Ishikawa (cell line): ENCODE measurements around the gene RAMP2.

ENCODE experiments used
- CEBPB ChIP-seq: IDR thresholded peaks from 2 replicates; pipeline ENCODE4 v1.6.1; 2012
- CREB1 ChIP-seq: IDR thresholded peaks from 2 replicates; pipeline ENCODE4 v1.6.1; 2012; ENCODE audit warnings: low read depth
- EP300 ChIP-seq: IDR thresholded peaks from 2 replicates; pipeline ENCODE4 v1.6.1; 2012; ENCODE audit warnings: borderline replicate concordance
- FOXM1 ChIP-seq: IDR thresholded peaks from 2 replicates; pipeline ENCODE4 v1.6.1; 2012; ENCODE audit warnings: low read depth, borderline replicate concordance
- ZBTB7A ChIP-seq: IDR thresholded peaks from 2 replicates; pipeline ENCODE4 v1.6.1; 2012; ENCODE audit warnings: low read depth
- TF ChIP-seq, protein P1 (sequence below): IDR thresholded peaks from 2 replicates; pipeline ENCODE4 v1.6.1; 2012

DNA sequence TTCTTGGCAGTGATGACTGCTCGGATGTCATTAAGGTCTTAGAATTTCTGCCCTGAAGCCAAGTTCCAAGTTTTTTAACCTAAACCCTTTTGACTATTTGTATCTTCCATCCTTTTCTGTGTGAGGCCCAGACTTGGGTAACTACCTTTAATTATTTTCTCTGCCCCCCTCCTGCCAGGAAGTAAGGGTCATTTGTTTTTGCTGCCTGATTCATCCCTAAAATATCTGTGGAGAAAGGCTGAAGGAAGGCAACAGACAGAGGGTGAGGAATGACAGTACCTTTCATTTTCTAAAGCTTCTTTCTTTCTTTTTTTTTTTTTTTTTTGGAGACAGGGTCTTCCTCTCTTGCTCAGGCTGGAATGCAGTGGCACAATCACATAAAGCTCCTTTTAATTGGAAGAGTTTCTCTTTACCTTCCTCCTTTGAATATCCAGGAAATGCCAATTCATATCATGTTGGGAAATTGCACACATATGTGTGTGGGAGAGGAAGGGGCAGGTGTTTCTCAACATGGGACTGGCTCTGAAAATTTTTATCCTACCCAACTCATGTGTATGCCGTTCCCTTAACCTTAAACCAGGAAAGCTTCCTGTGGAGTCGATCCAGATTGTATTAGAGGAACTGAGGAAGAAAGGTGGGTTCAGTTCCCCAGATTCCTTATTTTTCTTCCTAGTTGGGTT is 13.2 kb downstream of the RAMP2 start:
- TF ChIP-seq EP300 (peak; percentile 20; the same call in 1 of the 2 replicates), CREB1 (no peak), ZBTB7A (no peak), FOXM1 (no peak), CEBPB (0 out of 2 replicates have a peak, but pooled peaks have one; percentile 1)
- TF ChIP-seq, protein P1, sequence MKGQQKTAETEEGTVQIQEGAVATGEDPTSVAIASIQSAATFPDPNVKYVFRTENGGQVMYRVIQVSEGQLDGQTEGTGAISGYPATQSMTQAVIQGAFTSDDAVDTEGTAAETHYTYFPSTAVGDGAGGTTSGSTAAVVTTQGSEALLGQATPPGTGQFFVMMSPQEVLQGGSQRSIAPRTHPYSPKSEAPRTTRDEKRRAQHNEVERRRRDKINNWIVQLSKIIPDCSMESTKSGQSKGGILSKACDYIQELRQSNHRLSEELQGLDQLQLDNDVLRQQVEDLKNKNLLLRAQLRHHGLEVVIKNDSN, result no peak
